Testis (tissue), 3 donors: ENCODE data around the gene ME3. TPM values are rescaled to one million over a fixed set of nuclear protein-coding genes. Genes with fewer than 3 reads are reported as not detected.

ENCODE experiments used
- DNase-seq: peaks from one replicate; pipeline ENCODE4 v3.0.0-alpha.2; 2019
- H3K27ac ChIP-seq, 2 donors: fragments of 200-600 bp; sonication (generic); one replicate each; pipeline ENCODE4 v1.5.1; 2019
- H3K27me3 ChIP-seq: fragments of 200-600 bp; sonication (generic); one replicate; pipeline ENCODE4 v1.5.1; 2019
- H3K36me3 ChIP-seq: fragments of 200-600 bp; sonication (generic); one replicate; pipeline ENCODE4 v1.5.1; 2017; ENCODE audit warnings: low read depth; ENCODE audit errors: missing control alignments
- H3K4me1 ChIP-seq: fragments of 200-600 bp; sonication (generic); one replicate; pipeline ENCODE4 v1.5.1; 2019
- H3K4me3 ChIP-seq, 2 donors: fragments of 200-600 bp; sonication (generic); one replicate each; pipeline ENCODE4 v1.5.1; 2017 to 2019
- H3K9me3 ChIP-seq: fragments of 200-600 bp; sonication (generic); one replicate; pipeline ENCODE4 v1.5.1; 2017
- POLR2A ChIP-seq: fragments of 450-650 bp; IDR thresholded peaks from one replicate; pipeline ENCODE4 v1.6.1; 2017; ENCODE audit warnings: antibody characterized with exemption, mild to moderate bottlenecking, moderate library complexity
- WGBS, 2 donors: methylation state at CpG; one replicate each; pipeline ENCODE4 v1.1.5; 2018; 5-methylcytosine and 5-hydroxymethylcytosine counted together
- intact Hi-C: fragments of 100-400 bp; cut with DNase I; formaldehyde crosslinking; loops from one replicate; pipeline ENCODE4 v1.15.1; 2023; ENCODE audit warnings: low total_unique reads
- polyA plus RNA-seq: library from polyadenylated mRNA; stranded (reverse); fragments of 350-450 nt; fragmentation: Illumina TruSeq; extraction: RNeasy Lipid Tissue Mini Kit (QIAGEN cat#74804); gene quantifications from one replicate; pipeline ENCODE4 v1.2.3, GENCODE V29; 2014; ENCODE audit warnings: low read depth, low replicate concordance; ENCODE audit not compliant: insufficient read depth
- total RNA-seq, 2 donors: library from RNA; depleted of rRNA; stranded (reverse); fragments of >200 nt; gene quantifications; one replicate each; pipeline ENCODE4 v1.2.3, GENCODE V29; 2016
- TF ChIP-seq, protein P1 (sequence below), 3 experiments: fragments of 450-650 bp in 2 of 3; fragments of 200-600 bp in 1 of 3; sonication (generic) in 1 of 3; IDR thresholded peaks; one replicate each; pipeline ENCODE4 v1.5.1; 2016 to 2019; ENCODE audit warnings: antibody characterized with exemption in 3 of 3, mild to moderate bottlenecking in 2 of 3, moderate library complexity in 1 of 3

Gene ME3
- total and polyA plus RNA-seq, 3 donors from 2014 or later = 26.7 to 170 (median 115) TPM

DNA sequence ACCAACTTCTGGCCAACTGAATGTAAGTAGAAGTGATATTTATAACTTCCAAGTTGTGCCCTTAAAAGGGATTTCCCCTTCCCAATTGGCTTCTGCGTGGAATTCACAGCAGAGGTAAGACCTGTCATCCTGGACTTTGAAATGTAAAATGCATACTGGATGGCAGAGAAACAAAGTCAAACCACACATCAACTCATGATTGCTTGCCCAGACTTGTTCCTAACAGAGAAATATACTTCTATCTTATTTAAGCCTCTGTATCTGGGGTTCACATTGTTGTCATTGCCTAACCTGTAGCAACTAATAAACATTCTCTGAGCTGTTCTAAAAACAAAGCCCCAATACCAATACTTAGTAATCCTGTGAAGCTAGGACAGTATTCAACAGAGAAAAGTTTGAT lies 6.2 kb downstream of the ME3 start:
- DNase-seq = no peak
- H3K9me3 ChIP-seq = no peaks in the 10 kb centered on the region
- H3K27ac ChIP-seq = no peak overlapping the region
- WGBS, 2 donors = 85 to 94% methylated on average over 1 of the region's 1 CpG
- TF ChIP-seq, protein P1, sequence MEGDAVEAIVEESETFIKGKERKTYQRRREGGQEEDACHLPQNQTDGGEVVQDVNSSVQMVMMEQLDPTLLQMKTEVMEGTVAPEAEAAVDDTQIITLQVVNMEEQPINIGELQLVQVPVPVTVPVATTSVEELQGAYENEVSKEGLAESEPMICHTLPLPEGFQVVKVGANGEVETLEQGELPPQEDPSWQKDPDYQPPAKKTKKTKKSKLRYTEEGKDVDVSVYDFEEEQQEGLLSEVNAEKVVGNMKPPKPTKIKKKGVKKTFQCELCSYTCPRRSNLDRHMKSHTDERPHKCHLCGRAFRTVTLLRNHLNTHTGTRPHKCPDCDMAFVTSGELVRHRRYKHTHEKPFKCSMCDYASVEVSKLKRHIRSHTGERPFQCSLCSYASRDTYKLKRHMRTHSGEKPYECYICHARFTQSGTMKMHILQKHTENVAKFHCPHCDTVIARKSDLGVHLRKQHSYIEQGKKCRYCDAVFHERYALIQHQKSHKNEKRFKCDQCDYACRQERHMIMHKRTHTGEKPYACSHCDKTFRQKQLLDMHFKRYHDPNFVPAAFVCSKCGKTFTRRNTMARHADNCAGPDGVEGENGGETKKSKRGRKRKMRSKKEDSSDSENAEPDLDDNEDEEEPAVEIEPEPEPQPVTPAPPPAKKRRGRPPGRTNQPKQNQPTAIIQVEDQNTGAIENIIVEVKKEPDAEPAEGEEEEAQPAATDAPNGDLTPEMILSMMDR (IDR thresholded peaks at IDR 0.05) = no peak
- TF ChIP-seq POLR2A = no peak
- no peak overlapping the region for H3K4me3 ChIP-seq
- no peaks in the 10 kb centered on the region for H3K36me3 ChIP-seq
- intact Hi-C loops = no loop called here
- H3K27me3 ChIP-seq = no peaks in the 10 kb centered on the region
- peaks cover 19% of the 10 kb centered on the region for H3K4me1 ChIP-seq

DNA sequence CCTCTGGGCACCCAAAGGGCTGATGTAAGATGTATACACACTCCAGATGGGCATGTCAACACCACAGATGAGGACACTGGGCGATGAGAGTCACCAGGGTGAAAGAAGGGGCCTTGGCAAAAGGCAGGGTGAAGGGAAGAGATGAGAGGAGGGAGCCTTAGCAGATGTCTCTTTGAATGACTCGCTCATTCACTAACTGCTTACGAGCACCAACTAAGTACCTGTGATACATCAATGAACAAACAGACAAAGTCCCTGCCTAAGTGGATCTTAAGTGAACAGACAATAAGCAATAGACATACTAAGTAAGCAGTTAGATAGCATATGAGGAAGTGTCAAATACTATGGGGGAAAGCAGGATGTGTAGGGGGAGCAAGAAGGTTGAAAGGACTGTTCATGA lies 7.5 kb downstream of the ME3 start:
- peaks cover 6% of the 10 kb centered on the region for H3K4me1 ChIP-seq
- no peaks in the 10 kb centered on the region for H3K36me3 ChIP-seq
- no peaks in the 10 kb centered on the region for H3K9me3 ChIP-seq
- H3K27ac ChIP-seq = no peak overlapping the region
- intact Hi-C loops = no loop called here
- WGBS, 2 donors = 96 to 98% methylated on average over 3 of the region's 3 CpGs
- DNase-seq = no peak
- no peak for TF ChIP-seq POLR2A
- TF ChIP-seq, protein P1 (IDR thresholded peaks at IDR 0.05) = no peak
- H3K4me3 ChIP-seq = no peak overlapping the region
- no peaks in the 10 kb centered on the region for H3K27me3 ChIP-seq

DNA sequence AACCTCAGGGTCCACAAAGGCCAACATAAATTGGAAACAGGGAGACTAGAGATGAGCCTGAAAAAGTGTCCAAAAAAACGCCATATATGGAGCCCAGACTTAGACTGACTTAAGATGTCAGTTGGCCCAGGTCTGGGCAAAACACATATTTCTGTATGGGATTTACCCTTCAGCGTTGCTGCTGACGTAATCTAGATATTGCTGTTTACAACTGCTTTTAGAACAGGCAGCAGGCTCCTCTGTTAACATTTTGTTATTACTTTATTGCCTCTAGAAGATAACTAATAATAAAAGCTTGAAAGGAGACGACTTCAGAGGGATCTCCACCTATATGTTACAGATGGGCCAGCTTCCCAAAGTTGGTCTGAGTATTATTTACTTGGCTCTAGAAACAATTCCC lies 8.7 kb downstream of the ME3 start:
- no peak overlapping the region for H3K4me3 ChIP-seq
- no peak for TF ChIP-seq POLR2A
- TF ChIP-seq, protein P1 (IDR thresholded peaks at IDR 0.05) = no peak
- no peak overlapping the region for H3K27ac ChIP-seq
- no peaks in the 10 kb centered on the region for H3K36me3 ChIP-seq
- no peak for DNase-seq
- WGBS, 2 donors = 90 to 92% methylated on average over 4 of the region's 4 CpGs
- H3K27me3 ChIP-seq = no peaks in the 10 kb centered on the region
- no peaks in the 10 kb centered on the region for H3K9me3 ChIP-seq
- intact Hi-C loops = no loop called here
- no peaks in the 10 kb centered on the region for H3K4me1 ChIP-seq

DNA sequence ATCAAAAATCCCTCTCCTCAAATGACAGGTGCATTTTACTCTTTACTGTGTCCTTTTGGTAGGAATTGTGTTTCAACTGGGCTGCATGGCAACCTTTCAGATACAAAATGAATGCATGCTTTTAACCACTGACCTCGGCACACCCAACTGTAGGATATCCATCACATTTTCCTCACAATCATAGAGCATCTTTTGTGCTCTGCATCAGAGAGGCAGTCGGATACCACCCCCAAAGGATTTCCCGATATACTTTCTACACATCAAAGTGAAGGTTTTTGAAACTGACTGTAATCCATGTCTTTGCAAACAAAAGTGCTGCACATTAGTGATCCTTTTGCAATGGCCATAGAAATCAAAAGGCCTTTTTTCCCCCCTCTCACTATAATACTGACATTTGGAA lies 9.1 kb downstream of the ME3 start:
- intact Hi-C loops = no loop called here

DNA sequence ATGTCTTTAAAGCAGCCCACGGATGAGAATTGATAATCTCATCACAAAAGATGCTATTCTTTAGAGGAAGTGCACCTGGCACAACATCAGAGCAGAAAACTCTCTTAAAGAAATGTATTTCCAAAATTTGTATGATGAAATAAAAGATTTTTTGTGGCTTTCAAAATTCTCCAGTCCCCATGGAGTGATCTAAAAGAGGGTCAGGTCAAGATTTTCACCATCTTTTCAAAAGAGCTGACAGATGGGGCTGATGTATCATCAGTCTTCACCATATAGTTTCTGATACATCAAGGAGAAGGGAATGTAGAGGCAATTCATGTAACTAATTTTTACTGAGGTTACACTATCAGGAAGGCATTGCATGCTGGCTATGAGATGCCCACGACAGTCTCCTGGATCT lies 11.7 kb downstream of the ME3 start:
- Histone ChIP-seq H3K27ac (no peak overlapping the region), H3K4me3 (no peak overlapping the region), H3K27me3 (no peaks in the 10 kb centered on the region), H3K36me3 (no peaks in the 10 kb centered on the region), H3K9me3 (no peaks in the 10 kb centered on the region), H3K4me1 (no peaks in the 10 kb centered on the region)
- no peak for TF ChIP-seq POLR2A
- TF ChIP-seq, protein P1 (IDR thresholded peaks at IDR 0.05) = no peak
- intact Hi-C loops = no loop called here
- 72 to 84% methylated on average over 2 of the region's 2 CpGs for WGBS, 2 donors
- DNase-seq = no peak

More for the DNA sequence above, 9.1 kb downstream of the ME3 start:
- Histone ChIP-seq H3K9me3 (no peaks in the 10 kb centered on the region), H3K4me3 (no peak overlapping the region), H3K27me3 (no peaks in the 10 kb centered on the region), H3K27ac (no peak overlapping the region), H3K4me1 (no peaks in the 10 kb centered on the region), H3K36me3 (no peaks in the 10 kb centered on the region)
- TF ChIP-seq, protein P1 (IDR thresholded peaks at IDR 0.05) = no peak
- TF ChIP-seq POLR2A = no peak
- DNase-seq = no peak
- WGBS, 2 donors = 93 to 97% methylated on average over 3 of the region's 3 CpGs
